ENCODE measurements around the gene DIAPH1. TPM values are rescaled to one million over a fixed set of nuclear protein-coding genes. Genes with fewer than 3 reads are reported as not detected.

The DIAPH1 gene
- total RNA-seq, 1 experiment from 2014 or later, result 142 TPM

GRCh38 chr5:141489841-141490240, 129.0 kb downstream of the DIAPH1 start:
- ChIA-PET RAD21 (ENCODE audit: low non-redundant PET in 1 of 2, low total read pairs in 2 of 2, uncharacterized antibody in 2 of 2, unreplicated experiment in 2 of 2) (no interaction called here), POLR2A (interaction anchor here (1.3 kb wide), 1 partner anchor 15 kb away, joined by 3 read pairs; the partner anchor contains the start of gene PCDHGC3), CTCF (interaction anchor here (1.0 kb wide), 1 partner anchor 9 kb away, joined by 3 read pairs; no protein-coding TSS in a partner anchor)
- TF ChIP-seq POLR2A (IDR thresholded peaks at IDR 0.05; ENCODE audit: borderline replicate concordance, extremely low read depth, insufficient read depth, insufficient read length) (no peak), CBX3 (IDR thresholded peaks at IDR 0.05; ENCODE audit: low read depth) (no peak), SRF (IDR thresholded peaks at IDR 0.05; ENCODE audit: low read depth) (no peak), EZH2phosphoT487 (IDR thresholded peaks at IDR 0.05; ENCODE audit: borderline replicate concordance) (no peak), MAX (IDR thresholded peaks at IDR 0.05) (no peak), CTCF (IDR thresholded peaks at IDR 0.05 in 2 of 3, conservative IDR thresholded peaks at IDR 0.05 in 1 of 3; ENCODE audit: borderline replicate concordance in 1 of 3, insufficient read depth in 1 of 3, low read depth in 2 of 3, low read length in 2 of 3) (no peak), REST (IDR thresholded peaks at IDR 0.05; ENCODE audit: low read depth) (no peak), ZBTB33 (IDR thresholded peaks at IDR 0.05; ENCODE audit: extremely low read depth, insufficient replicate concordance, low read length) (no peak), POLR2AphosphoS5 (IDR thresholded peaks at IDR 0.05; ENCODE audit: low read depth, low read length) (no peak), RAD21 (IDR thresholded peaks at IDR 0.05; ENCODE audit: low read depth) (no peak), SIN3A (IDR thresholded peaks at IDR 0.05; ENCODE audit: low read depth) (no peak), SP1 (IDR thresholded peaks at IDR 0.05; ENCODE audit: low read depth) (no peak), CEBPB (IDR thresholded peaks at IDR 0.05; ENCODE audit: low read depth) (no peak), JUND (IDR thresholded peaks at IDR 0.05) (no peak), ZFX (IDR thresholded peaks at IDR 0.05) (no peak), TCF7L2 (IDR thresholded peaks at IDR 0.05; ENCODE audit: borderline replicate concordance, extremely low read depth, insufficient read depth, insufficient read length) (no peak)
- H3K4me3 ChIP-seq (replicated peaks in 1 of 2; ENCODE audit: low read depth in 1 of 2, low read length in 2 of 2), result no peak overlapping the region
- H3K27me3 ChIP-seq (ENCODE audit: insufficient read depth, low read length), result no peaks in the 10 kb centered on the region
- no peak overlapping the region for H3K9ac ChIP-seq (ENCODE audit: low read length)
- H3K4me1 ChIP-seq (ENCODE audit: control insufficient read depth in 1 of 2, insufficient read depth in 2 of 2, low read length in 2 of 2), result no peaks in the 10 kb centered on the region
- ATAC-seq (no peak), DNase-seq (ENCODE audit: low read depth, low spot score) (no peak)
- H3K36me3 ChIP-seq (ENCODE audit: control insufficient read depth in 1 of 2, insufficient read depth in 2 of 2, low read length in 2 of 2), result no peaks in the 10 kb centered on the region
- no TSS peak for BruUV-seq (replicated peaks)
- intact Hi-C loops (cut with micrococcal nuclease), result no loop called here
- no peak overlapping the region for H3K27ac ChIP-seq (ENCODE audit: low read depth, low read length)
- H3K79me2 ChIP-seq (ENCODE audit: insufficient read depth, low read length), result no peaks in the 10 kb centered on the region
- no peak overlapping the region for H2AFZ ChIP-seq (ENCODE audit: low read depth, low read length, poor library complexity, severe bottlenecking)
- H3K4me2 ChIP-seq (ENCODE audit: low read length), result no peak overlapping the region
- no peaks in the 10 kb centered on the region for H3K9me3 ChIP-seq (ENCODE audit: control insufficient read depth in 1 of 2, insufficient read depth in 1 of 2, low read depth in 1 of 2, low read length in 2 of 2)
- H4K20me1 ChIP-seq (ENCODE audit: insufficient read depth), result no peaks in the 10 kb centered on the region
- H3K9me2 ChIP-seq (ENCODE audit: insufficient read depth), result no peaks in the 10 kb centered on the region

Data from HCT116 (cell line).